T-cell (primary cell): Measurements from ENCODE around the gene OLIG1. TPM values are rescaled to one million over a fixed set of nuclear protein-coding genes. Genes with fewer than 3 reads are reported as not detected.

Experiments used
- ATAC-seq, 4 experiments: fragments of 200-7000 bp in 3 of 4; fragments of 150-1000 bp in 1 of 4; cut with Tn5 transposase; replicated peaks in 1 of 4; 1 replicate in 3 of 4; 2 replicates in 1 of 4; pipeline ENCODE4 v1.10.0; 2021; ENCODE audit warnings: moderate library complexity in 3 of 4, mild to moderate bottlenecking in 2 of 4, moderate number of reproducible peaks in 1 of 4
- CTCF ChIA-PET, 2 donors: fragments of 300-600 bp; sonication (Branson Sonifier 250); formaldehyde crosslinking; loops; one replicate each; lab custom pipeline; 2022; ENCODE audit warnings: antibody characterized with exemption in 2 of 2; lab: Charles Lee
- POLR2A ChIA-PET, 2 donors: fragments of 300-600 bp; sonication (Branson Sonifier 250); formaldehyde crosslinking; loops; one replicate each; lab custom pipeline; 2022; ENCODE audit warnings: antibody characterized with exemption in 2 of 2; lab: Charles Lee
- DNase-seq, 35 experiments: peaks; one replicate each; pipeline versions ENCODE4 v3.0.0 to v3.0.0-alpha.2; 2013 to 2023
- H3K27ac ChIP-seq: one replicate; pipeline ENCODE4 v1.5.1; 2013; ENCODE audit warnings: low read length
- H3K27me3 ChIP-seq, 2 experiments: replicated peaks in 1 of 2; 1 replicate in 1 of 2; 2 replicates in 1 of 2; pipeline versions ENCODE4 v1.6.1 to v1.7.0; 2013; ENCODE audit warnings: low read length in 1 of 2, mixed read lengths in 1 of 2; ENCODE audit not compliant: control insufficient read depth in 2 of 2, insufficient read depth in 2 of 2; ENCODE audit errors: extremely low read depth in 1 of 2
- H3K36me3 ChIP-seq, 2 donors: 1 replicate in 1 of 2; 2 replicates in 1 of 2; pipeline versions ENCODE4 v1.6.1 to v1.7.0; 2013; ENCODE audit warnings: low read length in 1 of 2; ENCODE audit not compliant: control insufficient read depth in 2 of 2, insufficient read depth in 1 of 2; ENCODE audit errors: extremely low read depth in 1 of 2
- H3K4me1 ChIP-seq, 2 experiments: 1 replicate in 1 of 2; 2 replicates in 1 of 2; pipeline versions ENCODE4 v1.6.1 to v1.7.0; 2013; ENCODE audit warnings: low read length in 2 of 2, mixed read lengths in 1 of 2; ENCODE audit not compliant: insufficient read depth in 2 of 2, control insufficient read depth in 1 of 2; ENCODE audit errors: extremely low read depth in 1 of 2
- H3K4me3 ChIP-seq, 2 donors: 1 replicate in 1 of 2; 2 replicates in 1 of 2; pipeline versions ENCODE4 v1.5.1 to v1.7.0; 2013; ENCODE audit warnings: mild to moderate bottlenecking in 2 of 2, low read length in 1 of 2, moderate library complexity in 1 of 2; ENCODE audit not compliant: control insufficient read depth in 1 of 2; ENCODE audit errors: extremely low read depth in 1 of 2
- H3K9me3 ChIP-seq: 2 replicates; pipeline ENCODE4 v1.7.0; 2013
- H3K27ac Mint-ChIP-seq, 2 donors: one replicate each; pipeline ENCODE4 v1.8.0; 2020 to 2021; ENCODE audit warnings: mild to moderate bottlenecking in 2 of 2, mixed read lengths in 2 of 2
- H3K27me3 Mint-ChIP-seq, 2 donors: one replicate each; pipeline ENCODE4 v1.8.0; 2021 to 2022; ENCODE audit warnings: mixed read lengths in 2 of 2
- H3K36me3 Mint-ChIP-seq: one replicate; pipeline ENCODE4 v1.8.0; 2021; ENCODE audit warnings: mixed read lengths
- H3K4me1 Mint-ChIP-seq, 3 donors: one replicate each; pipeline ENCODE4 v1.8.0; 2020 to 2022; ENCODE audit warnings: mixed read lengths in 3 of 3, mild to moderate bottlenecking in 1 of 3
- H3K4me3 Mint-ChIP-seq, 3 donors: one replicate each; pipeline ENCODE4 v1.8.0; 2020 to 2022; ENCODE audit warnings: mild to moderate bottlenecking in 3 of 3, mixed read lengths in 3 of 3, moderate library complexity in 3 of 3
- H3K9me3 Mint-ChIP-seq, 3 donors: one replicate each; pipeline ENCODE4 v1.8.0; 2020 to 2022; ENCODE audit warnings: mixed read lengths in 3 of 3
- WGBS: methylation state at CpG from one replicate; pipeline ENCODE4 v1.1.5; 2013; ENCODE audit warnings: missing lambda C conversion rate; ENCODE audit not compliant: insufficient coverage; 5-methylcytosine and 5-hydroxymethylcytosine counted together
- total RNA-seq, 35 experiments: library from RNA in 6 of 35; stranded (reverse) in 6 of 35; fragments of 120-200 nt in 1 of 35; gene quantifications; one replicate each; pipeline versions ENCODE4 v1.2.1 to v1.2.4 and lab custom pipeline; 2013 to 2026

Gene OLIG1
- total RNA-seq, 5 donors from 2014 or later (not counting 1 experiment from before 2014, with no cell fraction given), result not detected

DNA sequence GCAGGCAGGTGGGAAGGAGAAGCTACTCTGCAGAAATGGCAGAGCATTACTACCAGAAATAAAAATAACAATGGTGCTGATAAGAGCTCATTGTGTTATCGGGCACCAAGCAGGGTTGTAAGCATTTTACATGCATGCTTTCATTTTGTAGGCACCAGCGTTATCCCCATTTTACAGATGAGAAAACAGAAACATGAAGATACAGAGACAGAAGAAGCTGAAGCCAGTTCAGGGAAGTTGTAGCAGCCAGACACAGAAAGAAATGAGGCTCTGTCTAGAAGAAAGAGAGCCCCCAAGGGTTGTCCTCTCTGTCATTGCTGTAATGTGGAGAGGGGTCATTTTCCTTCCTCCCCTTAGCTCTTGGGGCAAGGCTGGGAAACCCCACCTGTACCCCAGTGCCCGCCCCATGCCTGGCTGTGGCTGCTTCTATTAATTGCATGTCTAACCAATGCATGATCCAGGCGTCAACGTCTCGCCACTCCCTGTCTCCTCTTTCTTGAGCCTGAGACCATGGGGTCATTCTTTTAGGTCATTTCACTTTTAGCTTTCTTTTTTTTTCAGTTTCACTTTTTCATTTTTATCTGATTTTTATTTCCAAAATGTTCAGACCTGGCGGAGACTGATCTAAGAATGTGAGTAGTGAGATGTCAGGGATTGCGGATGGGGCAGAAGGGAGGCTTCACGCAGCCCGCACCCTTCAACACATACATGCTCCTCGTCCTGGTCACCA is 6.8 kb downstream of the OLIG1 start:
- no peak overlapping the region for H3K27ac ChIP-seq
- H3K4me3 Mint-ChIP-seq, result no peak overlapping the region
- H3K27me3 ChIP-seq, result peaks cover 1 to 33% of the 10 kb centered on the region in 2 experiments
- no peaks in the 10 kb centered on the region for H3K36me3 ChIP-seq
- WGBS, result 88% methylated on average over 4 of the region's 11 CpGs
- no peak overlapping the region for H3K27ac Mint-ChIP-seq
- H3K9me3 ChIP-seq, result no peaks in the 10 kb centered on the region
- peaks cover 0 to 16% (median 8%) of the 10 kb centered on the region in 3 donors for H3K4me1 Mint-ChIP-seq
- POLR2A ChIA-PET, result no interaction called here
- no peaks in the 10 kb centered on the region for H3K36me3 Mint-ChIP-seq
- peaks cover 2 to 3% of the 10 kb centered on the region in 2 experiments for H3K4me1 ChIP-seq
- no peak overlapping the region for H3K4me3 ChIP-seq
- CTCF ChIA-PET, result no interaction called here
- H3K27me3 Mint-ChIP-seq, result peaks cover 43 to 55% of the 10 kb centered on the region in 2 donors
- no peaks in the 10 kb centered on the region for H3K9me3 Mint-ChIP-seq
- ATAC-seq (no peak), DNase-seq (no peak)

DNA sequence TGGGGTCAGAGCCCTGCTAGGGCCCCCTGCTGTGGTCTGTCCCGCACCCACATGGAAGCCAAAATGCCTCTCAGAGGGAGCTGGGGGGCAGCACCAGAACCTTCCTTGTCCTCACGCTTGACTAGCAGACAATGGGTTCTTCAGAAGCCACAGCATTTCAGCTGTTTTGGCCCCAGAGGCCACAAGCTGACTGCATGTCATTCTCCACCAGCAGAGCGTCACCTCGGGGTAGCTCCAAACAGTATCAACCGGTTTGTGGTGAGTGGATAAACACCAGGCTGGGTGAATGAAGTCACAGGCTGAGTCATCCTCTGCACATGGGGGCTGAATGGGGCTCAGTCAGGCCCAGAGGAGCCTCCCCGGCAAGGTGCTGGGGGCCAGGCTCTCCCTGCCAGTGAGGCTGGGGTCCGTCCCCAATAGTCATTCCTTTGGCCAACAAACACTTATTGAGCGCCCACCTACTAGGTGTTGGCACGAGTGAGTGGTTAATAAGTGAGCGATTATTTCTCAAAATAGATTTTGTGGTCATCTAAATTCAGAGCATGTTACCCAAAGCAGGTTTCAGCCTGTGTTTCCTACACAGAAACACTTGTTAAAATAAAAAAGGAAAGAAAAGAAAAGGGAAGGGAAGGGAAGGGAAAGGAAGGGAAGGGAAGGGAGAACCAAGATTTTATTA is 9.1 kb downstream of the OLIG1 start:
- Mint-ChIP-seq H3K4me3 (no peak overlapping the region), H3K27ac (peak overlapping the region in 1 of 2 donors; percentile 27), H3K27me3 (peaks cover 27 to 40% of the 10 kb centered on the region in 2 donors), H3K9me3 (no peaks in the 10 kb centered on the region), H3K4me1 (peaks cover 0 to 5% (median 3%) of the 10 kb centered on the region in 3 donors), H3K36me3 (no peaks in the 10 kb centered on the region)
- ChIA-PET CTCF (no interaction called here), POLR2A (no interaction called here)
- no peaks in the 10 kb centered on the region for H3K4me1 ChIP-seq
- H3K4me3 ChIP-seq, result no peak overlapping the region
- H3K27ac ChIP-seq, result no peak overlapping the region
- WGBS, result 26% methylated on average over 6 of the region's 10 CpGs
- H3K36me3 ChIP-seq, result no peaks in the 10 kb centered on the region
- H3K9me3 ChIP-seq, result no peaks in the 10 kb centered on the region
- ATAC-seq (peak; percentile 29 to 71 (median 60)), DNase-seq (peak in 11 of 35 experiments; percentile 7 to 31 (median 18))
- peaks cover 0 to 27% of the 10 kb centered on the region in 2 experiments for H3K27me3 ChIP-seq

DNA sequence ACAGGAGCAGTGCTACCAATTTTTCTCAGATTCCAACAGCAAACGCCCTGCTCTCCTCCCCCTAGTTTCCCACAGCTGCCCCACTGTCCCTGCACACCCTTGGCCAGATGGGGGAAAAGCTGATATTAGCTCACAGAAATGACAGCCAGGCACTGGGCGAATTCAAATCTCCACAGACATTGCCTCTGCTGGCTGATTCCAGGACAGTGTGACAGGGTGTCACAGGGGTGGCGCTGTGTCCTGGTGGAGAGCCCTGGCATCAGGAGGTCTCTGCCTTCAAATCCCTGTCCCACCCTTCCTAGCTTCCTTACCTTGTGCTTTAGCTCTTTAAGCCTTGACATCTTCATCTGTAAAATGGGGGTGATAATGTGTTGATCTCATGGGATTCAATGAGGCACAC is 10.4 kb downstream of the OLIG1 start:
- Mint-ChIP-seq H3K9me3 (no peaks in the 10 kb centered on the region), H3K36me3 (no peaks in the 10 kb centered on the region), H3K4me3 (no peak overlapping the region), H3K27me3 (peaks cover 21 to 34% of the 10 kb centered on the region in 2 donors), H3K4me1 (peaks cover 0 to 5% (median 3%) of the 10 kb centered on the region in 3 donors), H3K27ac (no peak overlapping the region)
- ChIA-PET POLR2A (no interaction called here), CTCF (no interaction called here)
- ATAC-seq (no peak), DNase-seq (no peak)
- peaks cover 0 to 26% of the 10 kb centered on the region in 2 experiments for H3K27me3 ChIP-seq
- H3K9me3 ChIP-seq, result no peaks in the 10 kb centered on the region
- no peak overlapping the region for H3K27ac ChIP-seq
- 100% methylated on average over 1 of the region's 3 CpGs for WGBS
- H3K4me3 ChIP-seq, result no peak overlapping the region
- H3K4me1 ChIP-seq, result no peaks in the 10 kb centered on the region
- no peaks in the 10 kb centered on the region for H3K36me3 ChIP-seq

DNA sequence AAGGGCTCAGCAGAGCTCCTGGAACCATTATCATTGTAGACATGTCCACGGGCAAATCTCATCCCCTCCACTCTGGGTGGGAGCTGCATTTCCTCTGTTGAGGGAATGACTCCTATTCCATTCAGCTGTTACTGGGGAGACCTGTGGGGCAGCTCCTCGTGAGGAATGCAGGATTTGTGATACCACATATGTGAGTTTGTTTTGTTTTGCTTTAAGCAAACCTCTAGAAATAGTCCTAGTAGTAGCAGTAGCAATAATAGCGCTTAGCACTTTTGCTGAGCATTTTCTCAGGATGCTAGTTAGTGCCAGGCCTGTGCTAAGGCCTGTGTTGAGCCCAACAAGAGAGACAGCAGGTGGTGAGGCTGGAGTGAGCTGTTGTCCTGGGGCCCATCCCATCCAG is 10.8 kb downstream of the OLIG1 start:
- no peak overlapping the region for H3K4me3 ChIP-seq
- peaks cover 0 to 5% (median 3%) of the 10 kb centered on the region in 3 donors for H3K4me1 Mint-ChIP-seq
- H3K4me1 ChIP-seq, result no peaks in the 10 kb centered on the region
- no peak overlapping the region for H3K27ac ChIP-seq
- peaks cover 0 to 26% of the 10 kb centered on the region in 2 experiments for H3K27me3 ChIP-seq
- H3K36me3 Mint-ChIP-seq, result no peaks in the 10 kb centered on the region
- ChIA-PET POLR2A (no interaction called here), CTCF (no interaction called here)
- H3K27ac Mint-ChIP-seq, result no peak overlapping the region
- peaks cover 19 to 31% of the 10 kb centered on the region in 2 donors for H3K27me3 Mint-ChIP-seq
- H3K9me3 Mint-ChIP-seq, result no peaks in the 10 kb centered on the region
- ATAC-seq, result no peak
- 100% methylated on average over 1 of the region's 3 CpGs for WGBS
- DNase-seq, result no peak
- H3K36me3 ChIP-seq, result no peaks in the 10 kb centered on the region
- H3K9me3 ChIP-seq, result no peaks in the 10 kb centered on the region
- no peak overlapping the region for H3K4me3 Mint-ChIP-seq

DNA sequence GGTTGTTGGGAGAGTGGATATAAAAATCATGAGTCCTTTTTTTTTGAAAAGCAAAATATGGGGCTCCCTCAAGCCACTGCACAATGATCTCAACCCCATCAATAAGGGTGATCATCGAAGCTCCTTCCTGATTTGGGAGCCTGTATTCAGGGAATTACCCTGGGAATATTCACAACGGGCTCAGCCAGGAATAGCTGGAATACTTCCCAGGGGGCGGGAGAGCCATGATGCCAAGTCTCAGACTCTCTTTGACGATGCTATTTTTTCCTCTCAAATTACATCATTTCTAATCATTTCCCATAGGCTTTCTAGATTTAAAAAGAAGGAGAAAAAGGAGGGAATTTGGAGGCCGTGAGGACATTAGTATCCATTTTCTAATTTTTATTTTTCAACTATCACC is 18.4 kb downstream of the OLIG1 start:
- ChIA-PET POLR2A (no interaction called here), CTCF (no interaction called here)
- no peak overlapping the region for H3K4me3 ChIP-seq
- no peak overlapping the region for H3K27ac ChIP-seq
- Mint-ChIP-seq H3K27me3 (peaks cover 7 to 12% of the 10 kb centered on the region in 2 donors), H3K4me3 (no peak overlapping the region), H3K4me1 (no peaks in the 10 kb centered on the region), H3K27ac (no peak overlapping the region), H3K36me3 (no peaks in the 10 kb centered on the region), H3K9me3 (no peaks in the 10 kb centered on the region)
- DNase-seq (no peak), ATAC-seq (no peak)
- H3K4me1 ChIP-seq, result no peaks in the 10 kb centered on the region
- no peaks in the 10 kb centered on the region for H3K9me3 ChIP-seq
- H3K27me3 ChIP-seq, result peaks cover 0 to 13% of the 10 kb centered on the region in 2 experiments
- no peaks in the 10 kb centered on the region for H3K36me3 ChIP-seq
- 70% methylated on average over 2 of the region's 5 CpGs for WGBS

DNA sequence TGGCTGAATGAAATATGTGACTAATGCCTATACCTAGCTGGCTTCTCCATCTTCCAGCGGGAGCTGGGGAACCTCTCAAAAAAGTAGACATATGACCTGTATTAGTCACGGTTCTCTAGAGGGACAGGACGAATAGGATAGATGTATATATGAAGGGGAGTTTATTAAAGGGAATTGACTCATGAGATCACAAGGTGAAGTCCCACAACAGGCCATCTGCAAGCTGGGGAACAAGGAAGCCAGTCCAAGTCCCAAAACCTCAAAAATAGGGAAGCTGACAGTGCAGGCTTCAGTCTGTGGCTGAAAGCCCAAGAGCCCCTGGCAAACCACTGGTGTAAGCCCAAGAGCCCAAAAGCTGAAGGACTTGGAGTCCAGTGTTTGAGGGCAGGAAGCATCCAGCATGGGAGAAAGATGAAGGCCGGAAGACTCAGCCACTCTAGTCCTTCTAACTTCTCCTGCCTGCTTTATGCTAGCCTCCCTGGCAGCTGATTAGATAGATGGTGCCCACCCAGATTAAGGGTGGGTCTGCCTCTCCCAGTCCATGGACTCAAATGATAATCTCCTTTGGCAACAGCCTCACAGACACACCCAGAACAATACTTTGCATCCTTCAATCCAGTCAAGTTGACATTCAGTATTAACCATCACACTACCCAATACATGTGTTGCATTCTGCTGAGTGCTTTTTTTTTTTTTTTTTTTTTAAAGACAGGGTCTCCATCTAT is 19.6 kb downstream of the OLIG1 start:
- no peaks in the 10 kb centered on the region for H3K9me3 ChIP-seq
- peaks cover 7 to 12% of the 10 kb centered on the region in 2 donors for H3K27me3 Mint-ChIP-seq
- ChIA-PET POLR2A (no interaction called here), CTCF (no interaction called here)
- no peaks in the 10 kb centered on the region for H3K36me3 Mint-ChIP-seq
- no peak overlapping the region for H3K4me3 Mint-ChIP-seq
- H3K36me3 ChIP-seq, result no peaks in the 10 kb centered on the region
- no peak overlapping the region for H3K27ac Mint-ChIP-seq
- H3K27ac ChIP-seq, result no peak overlapping the region
- H3K4me1 ChIP-seq, result no peaks in the 10 kb centered on the region
- 70% methylated on average over 2 of the region's 4 CpGs for WGBS
- no peaks in the 10 kb centered on the region for H3K4me1 Mint-ChIP-seq
- DNase-seq, result peak in 1 of 35 experiments; percentile 8
- H3K4me3 ChIP-seq, result no peak overlapping the region
- H3K27me3 ChIP-seq, result peaks cover 0 to 13% of the 10 kb centered on the region in 2 experiments
- ATAC-seq, result no peak
- H3K9me3 Mint-ChIP-seq, result no peaks in the 10 kb centered on the region
